ENCODE data around the gene PKP2.
"Not testable (repeated sequence)": the region's sequence is repeated elsewhere in the genome, so short reads cannot be mapped to it uniquely, and the experiment has no call there.

Gene PKP2

DNA sequence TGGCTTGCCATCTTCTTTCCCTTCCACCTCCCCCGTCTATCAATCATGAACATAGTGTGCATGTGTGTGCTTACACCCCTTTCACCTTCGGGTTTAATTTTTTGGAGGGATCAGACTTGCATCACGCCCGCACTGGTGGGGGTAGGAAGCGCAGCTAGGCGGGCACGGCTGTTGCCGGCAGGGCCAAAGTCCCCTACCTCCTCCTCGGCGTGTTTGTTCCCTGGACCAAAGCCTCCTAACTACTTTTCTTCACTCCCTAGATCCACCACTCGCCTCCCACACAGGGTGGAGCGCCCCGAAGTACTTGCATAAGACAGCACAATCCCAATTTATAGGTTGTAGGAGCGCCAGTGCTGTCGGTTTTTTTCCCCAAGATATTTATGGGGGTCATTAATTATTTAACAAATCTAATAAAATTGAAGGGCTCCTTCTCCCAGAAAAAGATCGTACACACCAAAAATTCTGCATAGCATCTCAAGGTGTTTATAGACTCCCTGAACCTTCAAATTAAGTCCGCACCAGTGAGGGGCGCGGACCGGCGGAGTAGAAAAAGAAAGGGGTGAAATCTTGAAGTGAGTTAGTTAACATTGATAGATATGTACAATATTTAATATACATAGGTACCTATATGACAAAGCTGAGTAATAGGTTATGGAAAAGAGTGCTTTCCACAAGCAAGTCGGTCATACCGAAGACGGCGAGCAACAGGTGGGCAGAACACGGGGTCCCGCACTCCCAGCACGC lies 717 bp downstream of the PKP2 start:
- DNase-seq: peak; percentile 53

DNA sequence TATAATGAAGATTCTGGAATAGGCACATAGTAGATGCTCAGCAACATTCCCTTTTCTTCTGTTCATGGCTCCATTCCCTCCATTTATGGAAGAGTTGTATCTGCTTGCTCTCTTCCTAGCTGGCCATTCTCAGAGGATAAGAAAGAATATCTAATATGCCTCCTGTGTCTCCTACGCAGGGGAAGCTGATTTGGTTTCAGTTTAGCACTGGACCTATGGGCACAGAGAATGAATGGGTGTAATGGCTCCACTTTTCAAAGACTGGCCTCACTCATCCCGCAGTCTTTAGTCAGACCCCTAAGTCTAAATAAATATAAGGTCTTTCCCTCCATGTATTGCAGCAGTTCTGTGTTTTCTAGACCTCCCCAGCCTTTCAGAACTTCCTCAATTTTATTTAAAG lies 2.0 kb downstream of the PKP2 start:
- no peak for DNase-seq

- no peak for DNase-seq
Measured at GRCh38 chr12:32893458-32893857, 3.1 kb downstream of the PKP2 start.

GRCh38 chr12:32893043-32893442 lies 3.5 kb downstream of the PKP2 start:
- no peak for DNase-seq

DNA sequence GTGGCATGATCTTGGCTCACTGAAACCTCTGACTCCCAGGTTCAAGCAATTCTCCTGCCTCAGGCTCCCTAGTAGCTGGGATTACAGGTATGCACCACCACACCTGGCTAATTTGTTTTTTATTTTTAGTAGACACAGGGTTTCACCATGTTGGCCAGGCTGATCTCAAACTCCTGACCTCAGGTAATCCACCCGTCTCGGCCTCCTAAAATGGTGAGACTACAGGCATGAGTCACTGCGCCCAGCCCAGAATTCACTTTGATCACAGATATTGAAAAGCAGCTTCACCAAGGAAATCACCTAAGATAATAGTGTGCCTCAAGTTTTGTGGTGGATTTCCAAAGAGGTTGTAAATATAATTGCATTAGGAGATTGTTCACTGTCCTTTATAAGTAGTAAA lies 4.2 kb downstream of the PKP2 start:
- DNase-seq: not testable (repeated sequence)

DNA sequence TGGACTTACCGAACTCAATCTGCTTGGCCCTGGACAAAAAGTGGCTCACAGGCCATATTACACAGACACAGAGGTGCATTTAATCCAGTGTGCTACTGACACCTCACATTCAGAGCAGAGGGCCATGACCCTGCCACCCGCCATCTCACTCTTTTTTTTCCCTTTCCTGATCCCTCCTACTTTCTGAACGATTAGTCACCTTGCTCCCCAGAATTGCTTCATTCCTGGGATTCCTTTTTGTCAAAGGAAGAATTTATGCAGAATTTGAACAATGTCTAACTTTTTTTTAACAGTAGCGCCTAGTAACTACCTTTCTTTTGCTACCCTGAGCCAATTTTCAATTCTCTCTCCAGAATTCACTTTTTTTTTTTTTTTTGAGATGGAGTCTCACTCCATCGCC lies 4.6 kb downstream of the PKP2 start:
- DNase-seq: no peak

GRCh38 chr12:32891526-32891925 lies 5.1 kb downstream of the PKP2 start:
- no peak for DNase-seq

DNA sequence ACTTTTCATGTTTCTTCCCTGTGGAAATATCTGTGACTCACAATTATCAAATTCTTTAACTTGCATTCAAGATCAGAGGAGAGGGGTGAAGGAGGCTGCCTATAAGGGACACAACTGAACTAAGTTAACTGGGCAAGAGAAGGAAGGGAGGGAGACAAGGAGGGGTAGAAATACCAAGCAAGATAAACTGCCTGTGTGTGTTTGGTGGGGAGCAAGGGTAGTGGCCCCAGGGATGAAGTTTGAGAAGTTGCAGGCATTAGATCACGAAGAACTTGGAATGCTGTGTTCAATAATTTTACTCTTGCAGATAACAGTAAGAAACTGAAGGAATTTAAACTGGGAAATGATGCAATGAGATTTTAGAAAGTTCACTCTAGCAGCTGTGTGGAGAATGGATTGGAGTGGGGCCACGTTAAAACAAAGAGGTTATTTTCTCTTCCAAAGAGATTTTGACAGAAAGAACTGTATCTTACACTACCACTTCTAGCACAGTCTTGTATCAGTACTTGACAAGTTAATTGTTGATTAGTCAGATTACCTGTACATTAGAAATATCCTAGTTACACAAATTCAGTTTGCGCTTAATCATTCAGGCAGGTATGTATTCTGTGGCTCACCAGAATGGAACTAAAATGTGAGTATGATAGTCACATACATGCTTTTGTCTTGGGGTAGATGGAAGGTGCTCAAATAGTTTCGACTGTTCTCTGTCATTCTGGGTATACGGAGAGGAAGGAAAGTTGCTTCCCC lies 7.4 kb downstream of the PKP2 start:
- no peak for DNase-seq

DNA sequence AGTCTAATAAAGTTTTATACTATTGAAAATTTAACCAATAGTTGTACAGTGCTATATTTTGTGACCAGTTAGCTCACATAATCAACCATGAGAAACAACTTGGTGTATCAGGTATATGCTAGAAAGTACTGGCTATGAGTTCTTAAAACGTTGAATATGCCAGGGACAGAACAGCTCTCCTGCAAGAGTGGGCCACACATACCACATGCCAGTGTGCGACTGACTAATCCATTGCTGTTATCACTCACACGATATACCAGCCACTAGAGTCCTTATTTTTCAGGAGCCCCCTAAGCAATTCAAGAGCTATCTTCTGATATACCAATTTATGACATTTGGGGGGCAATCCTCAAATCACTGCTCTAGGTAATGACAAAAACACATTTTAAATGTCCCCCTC lies 9.5 kb downstream of the PKP2 start:
- DNase-seq: no peak

GRCh38 chr12:32885831-32886230 lies 10.7 kb downstream of the PKP2 start:
- DNase-seq: peak; percentile 80

DNA sequence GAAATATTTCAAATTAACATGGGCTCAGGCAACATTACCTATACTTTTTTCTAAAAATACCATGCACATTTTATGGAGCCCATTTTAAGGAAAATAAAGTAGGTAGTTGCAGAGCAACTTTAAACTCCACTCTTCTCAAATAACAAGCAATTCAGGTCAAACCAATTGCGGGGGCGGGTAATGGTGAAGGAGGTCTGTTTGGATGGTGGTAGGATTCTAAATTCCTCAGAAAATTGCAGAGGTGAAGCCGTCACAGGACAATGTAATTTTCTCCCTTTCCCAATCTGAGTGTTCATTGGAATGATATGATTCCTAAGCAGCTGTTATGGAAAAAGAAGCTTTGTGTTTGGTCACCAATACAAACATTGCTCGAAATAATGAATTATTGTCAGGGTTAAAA lies 11.6 kb downstream of the PKP2 start:
- no peak for DNase-seq

GRCh38 chr12:32881702-32882101 lies 14.9 kb downstream of the PKP2 start:
- no peak for DNase-seq

DNA sequence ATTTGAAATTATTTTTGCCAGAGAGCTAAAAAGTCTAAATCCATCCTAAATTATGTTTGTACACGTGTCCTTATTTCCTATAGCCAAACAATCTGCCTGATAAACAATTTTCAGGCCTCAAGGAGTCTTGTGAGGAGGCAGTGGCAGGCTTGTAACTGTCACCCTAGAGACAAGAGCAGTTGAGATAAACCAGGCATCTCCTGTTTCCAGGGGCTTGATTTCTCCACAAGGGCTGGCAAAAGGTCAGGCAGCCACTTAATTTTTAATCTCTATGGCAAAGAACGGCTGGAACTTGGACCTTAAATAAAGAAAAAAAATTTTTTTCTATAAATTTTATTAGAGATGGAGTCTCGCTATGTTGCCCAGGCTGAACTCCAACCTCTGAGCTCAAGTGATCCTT lies 15.5 kb downstream of the PKP2 start:
- DNase-seq: no peak

- DNase-seq: not testable (repeated sequence)
Measured at GRCh38 chr12:32879066-32879465, 17.5 kb downstream of the PKP2 start.

DNA sequence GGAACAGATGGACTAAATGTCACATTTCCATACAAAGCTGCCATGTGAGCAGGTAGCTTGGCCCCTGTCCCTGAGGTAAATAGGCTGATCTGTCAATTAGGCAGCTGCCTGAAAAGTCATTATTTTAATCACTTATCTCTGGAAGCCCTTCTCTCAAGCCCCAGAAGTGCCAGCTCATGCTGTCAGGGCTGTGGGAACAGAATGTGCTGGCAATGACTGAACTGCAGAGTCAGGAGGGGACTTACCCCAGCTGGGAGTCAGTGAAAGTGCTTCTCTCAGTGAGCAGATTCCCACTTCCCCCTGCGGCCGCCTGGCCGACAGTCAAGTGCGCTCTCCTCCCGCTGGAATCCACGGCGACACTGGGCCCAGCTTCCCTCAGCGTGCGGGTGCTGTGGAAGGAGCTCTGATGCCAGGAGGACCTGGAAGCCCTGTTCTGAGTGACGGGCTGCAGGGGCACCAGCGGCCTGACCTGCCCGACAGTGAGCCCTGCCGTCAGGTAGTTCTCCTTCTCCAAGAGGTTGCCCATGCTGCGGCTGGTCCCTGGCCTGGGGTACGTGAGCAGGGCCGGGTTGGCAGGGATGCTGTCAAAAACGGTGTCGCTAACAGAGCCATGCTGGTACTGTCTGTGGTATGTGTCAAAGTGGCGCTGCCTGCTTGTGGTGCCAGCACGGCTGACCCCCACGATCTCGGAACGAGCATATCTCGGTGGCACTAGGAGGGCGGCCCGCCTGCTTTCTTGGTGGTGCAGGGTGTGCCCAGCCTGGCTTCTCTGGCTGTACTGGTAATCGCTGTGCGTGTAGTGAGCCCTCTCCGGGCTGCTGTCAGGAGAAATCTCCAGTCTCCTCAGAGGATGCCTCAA lies 18.7 kb downstream of the PKP2 start:
- DNase-seq: peak; percentile 80

GRCh38 chr12:32876004-32876403 lies 20.6 kb downstream of the PKP2 start:
- no peak for DNase-seq

GRCh38 chr12:32874975-32875374 lies 21.6 kb downstream of the PKP2 start:
- no peak for DNase-seq

DNA sequence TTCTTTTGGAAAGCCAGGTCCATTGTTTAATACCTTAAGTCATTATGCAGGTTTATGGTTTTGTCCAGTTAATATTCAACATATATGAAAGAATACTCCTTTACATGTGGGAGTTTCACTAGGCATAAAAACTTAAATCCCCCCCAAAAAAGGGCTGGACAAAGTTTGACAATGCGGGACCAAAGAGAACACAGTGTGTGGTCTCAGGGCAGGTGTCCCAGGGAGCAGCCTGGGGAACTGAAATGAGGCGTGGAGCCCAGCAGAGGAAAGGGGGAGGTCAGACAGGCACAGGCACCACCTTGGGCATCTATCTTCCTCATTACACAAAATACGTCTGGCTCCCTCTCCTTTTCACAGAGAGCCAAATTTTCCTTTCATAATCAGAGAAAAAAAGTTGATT lies 22.5 kb downstream of the PKP2 start:
- no peak for DNase-seq

DNA sequence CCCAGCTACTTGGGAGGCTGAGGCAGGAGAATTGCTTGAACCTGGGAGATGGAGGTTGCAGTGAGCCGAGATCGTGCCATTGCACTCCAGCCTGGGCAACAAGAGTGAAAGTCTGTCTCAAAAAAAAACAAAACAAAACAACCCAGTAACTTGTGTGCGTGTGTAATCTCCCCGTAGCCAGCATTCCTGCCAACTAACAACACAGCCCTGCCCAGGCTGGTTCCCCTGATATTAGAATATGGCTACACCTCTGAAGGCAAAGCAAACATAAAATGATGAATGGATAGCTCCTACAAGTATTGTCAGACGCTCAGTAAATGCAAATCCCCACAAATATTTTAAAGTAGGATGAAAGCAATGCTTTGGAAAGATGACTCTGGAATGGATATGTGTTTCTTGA lies 24.2 kb downstream of the PKP2 start:
- not testable (repeated sequence) for DNase-seq

- no peak for DNase-seq
Measured at GRCh38 chr12:32870716-32871115, 25.9 kb downstream of the PKP2 start.

DNA sequence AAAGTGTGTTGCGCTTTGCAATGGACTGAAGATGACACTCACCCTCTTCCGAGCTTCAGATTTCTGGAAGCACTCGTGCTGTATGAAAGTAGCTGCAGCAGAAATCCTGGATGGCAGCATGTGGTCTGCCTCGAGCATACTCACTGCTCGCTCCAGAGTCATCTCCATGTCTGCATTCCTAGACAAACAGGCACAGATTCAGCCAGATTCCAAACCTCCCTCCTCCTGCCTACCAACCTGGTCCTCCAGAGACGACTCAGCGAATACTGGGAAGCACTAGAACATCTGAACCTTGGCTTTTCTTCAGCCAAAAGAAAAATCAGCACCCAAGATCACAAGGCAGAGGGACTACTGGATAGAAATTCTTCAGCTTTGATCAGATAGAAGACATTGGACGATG lies 27.7 kb downstream of the PKP2 start:
- no peak for DNase-seq

DNA sequence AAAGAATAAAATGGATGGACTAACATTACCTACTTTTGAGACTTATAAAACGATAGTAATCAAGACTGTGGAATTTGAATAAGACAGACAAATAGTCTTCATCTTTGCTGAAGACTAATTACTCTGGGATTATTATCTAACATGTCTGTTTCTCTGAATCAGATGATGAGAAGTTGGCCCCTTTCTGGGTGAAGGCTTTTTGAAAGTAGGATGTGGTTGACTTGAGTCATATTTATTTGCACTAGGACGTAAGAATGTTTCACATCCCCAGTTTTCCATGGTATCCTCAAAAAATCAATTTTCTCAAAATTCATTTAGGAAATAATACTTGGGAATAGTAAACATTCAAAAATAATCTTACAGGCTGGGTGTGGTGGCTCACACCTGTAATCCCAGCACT lies 31.8 kb downstream of the PKP2 start:
- no peak for DNase-seq

- no peak for DNase-seq
Measured at GRCh38 chr12:32863128-32863527, 33.4 kb downstream of the PKP2 start.

GRCh38 chr12:32861658-32862057 lies 34.9 kb downstream of the PKP2 start:
- not testable (repeated sequence) for DNase-seq
